Keratinocyte (primary cell): ENCODE results near the gene TMOD3. TPM values are rescaled to one million over a fixed set of nuclear protein-coding genes. Genes with fewer than 3 reads are reported as not detected.
"Not testable (repeated sequence)": the region's sequence is repeated elsewhere in the genome, so short reads cannot be mapped to it uniquely, and the experiment has no call there.

Experiments
- DNase-seq: peaks from one replicate; pipeline ENCODE4 v3.0.0-alpha.2; 2011; ENCODE audit warnings: low read depth, missing footprints, low spot score
- FAIRE-seq: peaks from 2 replicates; lab custom pipeline; 2011; peaks lifted over from hg19 to GRCh38; lab: Jason Lieb, UNC
- H2AFZ ChIP-seq: 2 replicates; pipeline ENCODE4 v1.6.0; 2012; ENCODE audit warnings: low read length, control low read depth, inconsistent platforms; ENCODE audit not compliant: control insufficient read depth
- H3K27ac ChIP-seq: 2 replicates; pipeline ENCODE4 v1.5.1; 2011; ENCODE audit warnings: low read length; ENCODE audit not compliant: control insufficient read depth, insufficient read depth
- H3K27me3 ChIP-seq: 3 replicates; pipeline ENCODE4 v1.6.0; 2011; ENCODE audit warnings: low read length; ENCODE audit not compliant: control insufficient read depth, insufficient read depth; ENCODE audit errors: extremely low read depth
- H3K36me3 ChIP-seq, 2 experiments: 2 replicates in 1 of 2; 3 replicates in 1 of 2; pipeline ENCODE4 v1.5.1; 2011; ENCODE audit warnings: low read length in 2 of 2, mild to moderate bottlenecking in 1 of 2; ENCODE audit not compliant: control insufficient read depth in 2 of 2, insufficient read depth in 2 of 2; ENCODE audit errors: extremely low read depth in 1 of 2
- H3K4me1 ChIP-seq: 3 replicates; pipeline ENCODE4 v1.5.1; 2011; ENCODE audit warnings: low read length; ENCODE audit not compliant: control insufficient read depth, insufficient read depth; ENCODE audit errors: extremely low read depth
- H3K4me2 ChIP-seq: 3 replicates; pipeline ENCODE4 v1.6.0; 2011; ENCODE audit warnings: low read depth, low read length; ENCODE audit not compliant: control insufficient read depth, insufficient read depth; ENCODE audit errors: extremely low read depth
- H3K4me3 ChIP-seq, 3 experiments: fragments of 200-600 bp in 1 of 3; sonication (generic) in 1 of 3; 2 replicates in 2 of 3; 3 replicates in 1 of 3; pipeline ENCODE4 v1.5.1; 2011 to 2016; ENCODE audit warnings: low read length in 3 of 3, mild to moderate bottlenecking in 3 of 3, control low read depth in 2 of 3, inconsistent platforms in 1 of 3, low read depth in 1 of 3, mixed read lengths in 1 of 3, mixed run types in 1 of 3, moderate library complexity in 1 of 3; ENCODE audit not compliant: control insufficient read depth in 2 of 3, insufficient read depth in 2 of 3; ENCODE audit errors: extremely low read depth in 1 of 3
- H3K79me2 ChIP-seq: 2 replicates; pipeline ENCODE4 v1.6.0; 2012; ENCODE audit warnings: low read length; ENCODE audit not compliant: control insufficient read depth, insufficient read depth
- H3K9ac ChIP-seq: 3 replicates; pipeline ENCODE4 v1.6.0; 2011; ENCODE audit warnings: low read length; ENCODE audit not compliant: control insufficient read depth, insufficient read depth; ENCODE audit errors: extremely low read depth
- H3K9me1 ChIP-seq: 3 replicates; pipeline ENCODE4 v1.6.0; 2011; ENCODE audit warnings: low read length; ENCODE audit not compliant: control insufficient read depth, insufficient read depth; ENCODE audit errors: extremely low read depth
- H3K9me3 ChIP-seq: 2 replicates; pipeline ENCODE4 v1.5.1; 2012; ENCODE audit warnings: low read depth, low read length; ENCODE audit not compliant: control insufficient read depth
- H4K20me1 ChIP-seq: 3 replicates; pipeline ENCODE4 v1.6.0; 2011; ENCODE audit warnings: low read length; ENCODE audit not compliant: control insufficient read depth, insufficient read depth; ENCODE audit errors: extremely low read depth
- CTCF ChIP-seq, 3 experiments: IDR thresholded peaks in 1 of 3; conservative IDR thresholded peaks in 1 of 3; optimal IDR thresholded peaks in 1 of 3; 2 replicates in 2 of 3; 3 replicates in 1 of 3; pipeline versions ENCODE3 to v1.5.1; 2011; ENCODE audit warnings: low read length in 3 of 3, mild to moderate bottlenecking in 3 of 3, moderate library complexity in 2 of 3, control low read depth in 1 of 3, inconsistent platforms in 1 of 3; ENCODE audit not compliant: insufficient read depth in 2 of 3; ENCODE audit errors: extremely low read depth in 1 of 3
- EZH2 ChIP-seq: IDR thresholded peaks from one replicate; pipeline ENCODE4 v1.6.1; 2012; ENCODE audit warnings: inconsistent platforms, mild to moderate bottlenecking, low read length, moderate library complexity
- dilution Hi-C: fragments of 300-500 bp; cut with MboI; formaldehyde crosslinking; loops from one replicate; pipeline ENCODE4 v1.7.0; 2020; ENCODE audit warnings: low sequenced_read_pairs; ENCODE audit not compliant: extremely low pct_ligation_motif_present
- polyA plus RNA-seq, 5 experiments: library from polyadenylated mRNA; depleted of rRNA in 3 of 5; stranded (reverse) in 3 of 5; stranded (forward) in 1 of 5; unstranded in 1 of 5; fragments of >200 nt; gene quantifications; 1 replicate in 1 of 5; 2 replicates in 3 of 5; 3 replicates in 1 of 5; pipeline versions ENCODE4 v1.2.1 to v1.2.3, GENCODE V29; 2011 to 2012; ENCODE audit warnings: missing spikeins in 2 of 5, low read depth in 1 of 5, low replicate concordance in 1 of 5

Gene TMOD3
- polyA plus RNA-seq, 1 donor (not counting 4 experiments of a cell fraction or from before 2014, with no cell fraction given): 100 TPM

GRCh38 chr15:51783967-51784366 is 45.5 kb upstream of the TMOD3 start:
- no peaks in the 10 kb centered on the region for H4K20me1 ChIP-seq
- DNase-seq: no peak
- peaks cover 11% of the 10 kb centered on the region for H3K4me1 ChIP-seq
- H3K36me3 ChIP-seq: no peaks in the 10 kb centered on the region
- H3K79me2 ChIP-seq: no peaks in the 10 kb centered on the region
- TF ChIP-seq EZH2: no peak
- TF ChIP-seq CTCF (optimal IDR thresholded peaks at IDR 0.05 in 1 of 3, IDR thresholded peaks at IDR 0.05 in 1 of 3, conservative IDR thresholded peaks at IDR 0.05 in 1 of 3; ENCODE audit: extremely low read depth in 1 of 3, insufficient read depth in 2 of 3, low read length in 3 of 3): no peak
- no peaks in the 10 kb centered on the region for H3K9me3 ChIP-seq
- no peak overlapping the region for H3K4me3 ChIP-seq
- no peak overlapping the region for H2AFZ ChIP-seq
- no peaks in the 10 kb centered on the region for H3K27me3 ChIP-seq
- dilution Hi-C loops: no loop called here
- no peak overlapping the region for H3K27ac ChIP-seq
- H3K4me2 ChIP-seq: no peak overlapping the region
- H3K9me1 ChIP-seq: no peaks in the 10 kb centered on the region
- no peak for FAIRE-seq
- no peak overlapping the region for H3K9ac ChIP-seq

GRCh38 chr15:51787130-51787529 is 42.3 kb upstream of the TMOD3 start:
- H3K79me2 ChIP-seq, H3K27ac ChIP-seq, DNase-seq, H3K9me1 ChIP-seq, dilution Hi-C loops, H3K4me1 ChIP-seq, H3K27me3 ChIP-seq, H3K9me3 ChIP-seq, FAIRE-seq, H3K4me2 ChIP-seq, H3K9ac ChIP-seq, H3K36me3 ChIP-seq, H4K20me1 ChIP-seq, H2AFZ ChIP-seq, H3K4me3 ChIP-seq: not testable (repeated sequence)

- H3K9me1 ChIP-seq, H3K9me3 ChIP-seq, FAIRE-seq, H3K4me3 ChIP-seq, dilution Hi-C loops, H3K79me2 ChIP-seq, H2AFZ ChIP-seq, H3K27me3 ChIP-seq, H3K4me2 ChIP-seq, H4K20me1 ChIP-seq, H3K27ac ChIP-seq, H3K36me3 ChIP-seq, H3K9ac ChIP-seq, DNase-seq, H3K4me1 ChIP-seq: not testable (repeated sequence)
These were observed 37.0 kb upstream of the TMOD3 start for GRCh38 chr15:51792474-51792873.
